HG03060 (cell line): ENCODE measurements around the gene PRPF6.

Experiments used
- ATAC-seq: cut with Tn5 transposase; IDR thresholded peaks from one replicate; pipeline ENCODE4 v1.9.1; 2021; ENCODE audit warnings: low read depth, moderate number of reproducible peaks; ENCODE audit not compliant: unreplicated experiment

The PRPF6 gene

GRCh38 chr20:64032706-64033624 is 52.0 kb downstream of the PRPF6 start:
- no peak for ATAC-seq

- no peak for ATAC-seq
These were observed 53.1 kb downstream of the PRPF6 start for GRCh38 chr20:64033981-64034493.

- no peak for ATAC-seq
These were observed 54.4 kb downstream of the PRPF6 start for GRCh38 chr20:64035066-64035932.

GRCh38 chr20:64035933-64036345 is 55.0 kb downstream of the PRPF6 start, which contains the start of gene C20orf204:
TSS of gene C20orf204 (plus strand) at chr20:64036182. CDS start at chr20:64036324, 142 bp downstream.
- no peak for ATAC-seq

GRCh38 chr20:64036346-64037198 is 55.6 kb downstream of the PRPF6 start:
- no peak for ATAC-seq

- ATAC-seq = no peak
These were observed 56.2 kb downstream of the PRPF6 start for GRCh38 chr20:64037199-64037497.

GRCh38 chr20:64037498-64038213 is 56.7 kb downstream of the PRPF6 start:
- no peak for ATAC-seq

- ATAC-seq = no peak
These were observed 57.3 kb downstream of the PRPF6 start for GRCh38 chr20:64038224-64038564.

- no peak for ATAC-seq
These were observed 57.8 kb downstream of the PRPF6 start for GRCh38 chr20:64038565-64039292.

GRCh38 chr20:64039293-64040160 is 58.6 kb downstream of the PRPF6 start:
- ATAC-seq = no peak

GRCh38 chr20:64040231-64041039 is 59.5 kb downstream of the PRPF6 start:
- no peak for ATAC-seq

- ATAC-seq = no peak
These were observed 60.3 kb downstream of the PRPF6 start for GRCh38 chr20:64041040-64041780.

- ATAC-seq = no peak
These were observed 60.8 kb downstream of the PRPF6 start for GRCh38 chr20:64041781-64042053.

GRCh38 chr20:64042054-64042781 is 61.3 kb downstream of the PRPF6 start:
- ATAC-seq = no peak

- ATAC-seq = no peak
These were observed 62.8 kb downstream of the PRPF6 start for GRCh38 chr20:64043768-64044167.

GRCh38 chr20:64044484-64045247 is 63.7 kb downstream of the PRPF6 start:
- ATAC-seq = no peak
